HG03520 (cell line): ENCODE measurements around the gene RLBP1.

Experiments
- ATAC-seq: cut with Tn5 transposase; IDR thresholded peaks from one replicate; pipeline ENCODE4 v1.9.1; 2021; ENCODE audit warnings: mild to moderate bottlenecking, moderate library complexity; ENCODE audit not compliant: unreplicated experiment

Gene RLBP1

GRCh38 chr15:89179966-89180875 lies 41.2 kb downstream of the RLBP1 start:
- ATAC-seq: no peak

DNA sequence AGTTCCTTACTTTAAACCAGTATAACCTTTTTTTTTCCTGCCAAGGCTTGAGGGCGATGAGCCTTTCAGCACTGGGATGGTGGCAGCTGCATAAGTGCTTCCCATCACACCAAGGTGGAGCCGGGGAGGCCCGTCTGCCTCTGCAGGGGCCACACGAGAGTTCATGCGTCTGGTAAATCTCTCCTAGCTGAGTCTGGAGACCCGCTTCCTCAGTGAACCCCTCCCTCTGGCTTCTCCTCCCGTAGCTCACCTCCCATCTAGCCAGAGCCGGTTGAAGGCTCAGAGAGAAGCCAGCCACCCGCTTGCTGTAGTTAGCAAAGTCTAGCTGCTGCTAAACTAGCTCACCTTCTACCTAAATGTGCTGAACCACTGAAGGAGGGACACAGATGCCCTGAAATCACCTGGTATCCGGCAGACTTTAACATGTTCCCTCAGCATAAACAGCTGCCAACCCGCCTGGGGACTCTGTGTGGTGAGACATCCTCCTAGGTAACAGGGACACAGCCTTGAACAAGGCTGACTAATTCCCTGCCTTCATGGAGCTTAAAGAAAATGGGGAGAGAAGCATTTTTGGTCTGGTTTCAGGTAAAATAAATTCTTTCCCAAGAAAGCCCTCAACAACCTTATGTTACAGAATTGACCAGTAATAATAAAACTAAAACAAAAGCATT lies 42.9 kb downstream of the RLBP1 start:
- no peak for ATAC-seq

- ATAC-seq: no peak
Observed at GRCh38 chr15:89177633-89178306, 43.6 kb downstream of the RLBP1 start.

DNA sequence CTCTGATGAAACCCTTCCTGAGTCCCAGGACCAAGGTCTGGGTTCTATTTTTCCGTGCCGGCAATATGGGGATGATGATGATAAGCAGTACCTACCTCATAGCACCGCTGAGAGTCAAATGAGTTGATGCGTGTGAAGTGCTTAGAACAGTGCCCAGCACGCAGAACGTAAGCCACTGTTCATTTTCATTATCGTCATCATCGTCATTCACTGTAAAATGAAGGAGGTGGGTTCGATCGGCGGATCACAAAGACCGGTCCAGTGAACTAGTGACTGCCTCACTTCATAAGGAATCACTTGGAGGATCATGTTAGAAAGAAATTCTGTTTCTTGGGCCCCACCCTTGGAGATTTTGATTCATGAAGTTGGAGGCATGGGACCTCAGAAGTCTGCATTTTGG lies 44.3 kb downstream of the RLBP1 start:
- no peak for ATAC-seq

- no peak for ATAC-seq
Observed at GRCh38 chr15:89175617-89176191, 45.7 kb downstream of the RLBP1 start.

DNA sequence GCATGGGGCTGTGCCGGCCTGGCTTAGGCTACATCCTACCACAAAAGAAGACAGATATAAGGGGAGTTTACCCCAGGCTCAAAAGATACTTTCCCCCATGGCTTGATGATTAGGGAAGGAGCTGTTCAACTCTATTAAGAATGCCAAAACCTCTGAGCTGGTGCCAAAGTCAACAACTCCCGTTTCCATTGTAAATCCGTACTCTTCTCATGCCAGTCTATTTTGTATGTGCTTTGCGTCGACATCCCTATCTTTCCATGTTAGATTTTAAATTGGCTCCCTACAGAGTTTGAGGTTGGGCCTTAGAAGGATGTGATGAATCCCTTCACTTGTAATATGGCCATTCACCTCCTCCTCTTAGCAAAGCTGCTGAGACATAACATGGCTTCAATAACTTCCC lies 46.9 kb downstream of the RLBP1 start:
- no peak for ATAC-seq

DNA sequence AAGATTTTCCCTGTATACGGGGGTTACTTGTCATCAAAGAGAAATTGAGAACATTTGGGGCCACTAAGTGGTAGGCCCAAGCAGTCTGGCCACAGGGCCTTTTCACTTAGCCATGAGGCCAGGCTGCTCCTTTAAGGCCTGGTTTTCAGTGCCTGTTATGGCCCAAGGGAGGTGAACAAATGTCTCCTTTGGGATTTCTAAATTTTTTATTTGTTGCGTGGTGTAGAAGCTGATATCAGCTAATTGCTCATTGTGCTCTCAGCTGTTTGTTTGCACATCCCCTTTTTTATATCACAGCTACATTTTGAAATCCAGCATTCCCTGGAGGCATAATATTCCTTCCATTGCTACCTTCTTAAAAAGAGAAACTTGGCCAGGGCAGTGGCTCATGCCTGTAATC lies 48.5 kb downstream of the RLBP1 start:
- no peak for ATAC-seq

- ATAC-seq: no peak
Observed at GRCh38 chr15:89171136-89172072, 50.0 kb downstream of the RLBP1 start.

DNA sequence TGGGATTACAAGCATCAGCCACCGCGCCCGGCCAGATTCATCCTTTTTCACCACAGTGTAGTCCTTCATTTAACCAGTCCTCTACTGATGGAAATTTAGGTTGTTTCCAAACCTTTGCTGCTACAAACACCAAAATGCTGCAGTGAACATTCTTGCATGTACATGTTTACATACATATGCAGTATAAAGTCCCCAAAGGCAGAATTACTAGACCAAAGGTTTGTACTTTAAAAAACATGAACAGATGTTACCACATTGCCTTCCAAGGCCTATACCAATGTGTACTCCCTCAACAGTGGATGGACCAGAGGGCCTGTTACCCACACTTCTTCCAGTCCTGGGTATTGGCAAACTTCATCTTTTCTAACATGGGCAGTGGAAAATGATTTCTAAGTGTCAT lies 51.0 kb downstream of the RLBP1 start:
- no peak for ATAC-seq

- no peak for ATAC-seq
Observed at GRCh38 chr15:89168316-89168833, 53.0 kb downstream of the RLBP1 start.

GRCh38 chr15:89167267-89168176 lies 53.9 kb downstream of the RLBP1 start:
- peak; percentile 66 for ATAC-seq

DNA sequence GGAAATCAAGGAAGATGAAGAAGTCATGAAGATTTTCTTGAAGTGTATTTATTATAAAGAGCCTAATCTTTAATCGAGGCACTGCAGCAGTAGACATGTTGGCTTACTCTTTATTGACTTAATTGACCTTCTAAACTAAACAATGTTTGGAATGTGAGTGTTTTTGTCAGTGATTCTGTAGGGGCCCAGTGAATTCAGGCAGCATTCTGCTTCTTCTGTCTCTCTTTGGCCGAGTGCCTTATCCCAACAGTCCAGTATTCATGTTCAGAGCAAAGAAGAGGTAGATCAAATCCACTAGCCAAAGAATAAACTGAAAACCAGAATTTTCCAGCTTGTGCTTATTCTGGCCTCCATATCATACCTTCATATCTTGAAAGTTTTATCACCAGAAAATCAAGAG lies 55.7 kb downstream of the RLBP1 start:
- ATAC-seq: no peak

GRCh38 chr15:89164712-89165211 lies 56.6 kb downstream of the RLBP1 start:
- ATAC-seq: no peak

DNA sequence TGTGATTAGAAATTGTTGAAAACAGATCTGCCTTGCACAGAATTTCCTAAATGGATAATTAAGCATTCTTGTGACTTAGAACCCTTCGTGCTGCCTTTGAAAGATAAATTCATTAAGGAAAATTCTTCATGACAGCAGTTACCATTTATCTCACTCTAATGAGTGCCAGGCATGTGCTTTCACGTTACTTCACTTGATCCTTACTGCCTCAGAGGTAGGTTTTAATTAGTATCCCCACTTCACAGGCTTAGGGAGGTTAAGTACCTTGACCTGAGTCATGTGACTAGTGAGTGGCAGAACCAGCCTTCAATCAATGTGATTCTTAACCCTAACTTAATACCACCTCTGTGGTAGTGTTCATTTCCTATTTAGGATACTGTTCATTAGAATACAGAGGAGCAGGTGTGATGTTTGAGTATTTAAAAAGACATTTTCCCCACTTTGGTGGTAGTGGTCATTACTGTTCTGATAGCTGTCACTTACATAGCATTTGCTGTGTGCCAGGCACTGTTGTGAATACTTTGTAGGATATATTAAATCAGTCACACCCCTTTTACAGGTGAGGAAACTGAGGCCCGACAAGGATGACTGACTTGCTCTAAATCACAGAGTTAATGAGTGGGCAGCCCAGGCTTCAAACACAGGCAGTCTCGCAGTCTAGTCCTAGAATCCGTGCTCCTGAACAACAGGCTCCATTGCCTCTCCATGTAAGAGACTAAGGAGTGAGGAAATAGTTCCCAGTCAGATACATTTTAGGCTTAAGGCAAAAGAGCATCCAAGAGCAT lies 57.9 kb downstream of the RLBP1 start:
- ATAC-seq: no peak

DNA sequence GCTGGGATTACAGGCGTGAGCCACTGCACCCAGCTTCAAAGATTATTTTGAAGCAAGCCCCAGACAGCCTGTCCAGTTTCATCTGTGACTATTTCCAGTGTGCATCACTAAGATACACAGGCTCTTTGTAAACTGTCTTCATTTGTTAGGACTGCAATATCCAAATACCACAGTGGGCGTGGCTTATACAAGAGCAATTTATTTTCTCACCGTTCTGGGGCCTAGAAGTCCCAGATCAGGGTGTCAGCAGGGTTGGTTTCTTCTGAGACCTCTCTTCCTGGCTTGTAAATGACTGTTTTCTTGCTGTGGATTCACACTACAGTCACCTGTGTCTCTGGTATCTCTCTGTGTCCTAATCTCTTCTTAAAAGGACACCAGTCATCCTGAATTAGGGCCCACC lies 59.7 kb downstream of the RLBP1 start:
- no peak for ATAC-seq
